ENCODE results near the gene LRRC8C. TPM values are rescaled to one million over a fixed set of nuclear protein-coding genes. Genes with fewer than 3 reads are reported as not detected.

LRRC8C gene
- total and polyA plus RNA-seq, 2 donors (not counting 1 experiment from before 2014, with no cell fraction given): 3.9 to 6.8 TPM

DNA sequence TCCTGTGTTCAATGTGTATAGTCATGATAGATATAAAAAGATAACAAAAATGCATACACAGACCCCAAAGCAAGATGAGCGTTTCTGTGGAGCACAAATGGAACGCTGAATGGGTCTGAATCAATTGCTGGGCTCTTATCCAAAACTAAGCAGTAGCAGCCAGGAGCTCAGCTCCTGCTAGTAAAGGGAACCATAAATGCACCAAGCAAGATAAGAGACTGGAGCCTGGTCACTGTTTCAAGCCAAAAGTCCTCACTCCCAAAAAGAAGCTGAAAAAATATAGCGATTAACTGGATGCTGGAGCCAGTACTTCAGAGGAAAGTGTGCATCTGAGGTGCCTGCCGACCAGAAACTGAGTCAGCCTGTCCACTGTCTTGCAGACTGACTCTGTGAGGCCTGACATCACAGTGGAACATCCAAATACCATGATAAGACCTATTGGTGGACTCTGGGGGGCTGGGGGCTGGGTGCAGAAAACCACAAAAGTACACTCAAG lies 68.9 kb downstream of the LRRC8C start:
- 90% methylated on average over 4 of the region's 4 CpGs for WGBS (ENCODE audit: insufficient coverage)
- H3K4me1 Mint-ChIP-seq: peaks cover 54% of the 10 kb centered on the region
- no peak for ATAC-seq (ENCODE audit: low read depth)

DNA sequence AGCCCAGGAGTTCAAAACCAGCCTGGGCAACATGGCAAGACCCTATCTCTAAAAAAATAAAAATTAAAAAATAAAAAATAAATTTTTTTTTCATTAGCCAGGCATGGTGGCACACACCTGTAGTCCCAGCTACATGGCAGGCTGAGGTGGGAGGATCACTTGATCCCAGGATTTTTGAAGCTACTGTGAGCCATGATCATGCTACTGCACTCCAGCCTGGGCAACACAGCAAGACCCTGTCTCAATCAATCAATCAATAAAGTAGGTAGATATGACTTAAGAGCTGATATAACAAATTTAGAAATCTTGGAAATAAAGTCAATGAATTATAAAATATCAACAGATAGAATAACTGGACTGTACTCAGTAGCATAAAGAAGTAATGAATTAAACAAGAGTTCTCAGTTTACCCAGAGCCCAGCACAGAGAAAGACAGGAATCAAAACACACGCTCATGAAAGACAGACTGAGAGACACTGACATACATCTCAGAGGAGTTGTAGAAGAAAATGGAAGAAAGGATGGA lies 69.7 kb downstream of the LRRC8C start:
- Histone ChIP-seq H3K4me2 (replicated peaks; ENCODE audit: low read depth, low read length, poor library complexity, severe bottlenecking) (no peak overlapping the region), H4K20me1 (ENCODE audit: control insufficient read depth, insufficient read depth, low read length, poor library complexity, severe bottlenecking) (no peaks in the 10 kb centered on the region), H3K4me3 (ENCODE audit: control extremely low read depth in 1 of 5, extremely low read depth in 1 of 5, insufficient read depth in 1 of 5, low read depth in 2 of 5, low read length in 4 of 5) (no peak overlapping the region), H3K79me2 (ENCODE audit: control insufficient read depth, insufficient read depth, low read length) (peaks cover 23% of the 10 kb centered on the region), H3K9ac (ENCODE audit: low read length) (no peak overlapping the region), H3K27me3 (replicated peaks in 1 of 4; ENCODE audit: control extremely low read depth in 1 of 4, control insufficient read depth in 3 of 4, insufficient read depth in 4 of 4, low read length in 3 of 4) (no peaks in the 10 kb centered on the region), H3K4me1 (ENCODE audit: control insufficient read depth in 2 of 2, insufficient read depth in 2 of 2, low read length in 2 of 2) (peaks cover 42 to 55% of the 10 kb centered on the region in 2 donors), H3K36me3 (replicated peaks in 1 of 2; ENCODE audit: control extremely low read depth in 1 of 2, control insufficient read depth in 1 of 2, extremely low read depth in 1 of 2, insufficient read depth in 2 of 2, low read length in 1 of 2) (peaks cover 0 to 2% of the 10 kb centered on the region in 2 experiments), H3K27ac (ENCODE audit: low read length in 2 of 2) (no peak overlapping the region), H2AFZ (ENCODE audit: insufficient read depth, low read depth, low read length, poor library complexity, severe bottlenecking) (no peak overlapping the region), H3K9me3 (ENCODE audit: control extremely low read depth in 1 of 3, control insufficient read depth in 2 of 3, insufficient read depth in 1 of 3, low read length in 2 of 3) (no peaks in the 10 kb centered on the region)
- ChIA-PET CTCF (interaction anchor here (1.1 to 1.7 kb wide), 2 partner anchors 60 to 64 kb away, joined by 3 to 5 read pairs; no protein-coding TSS in a partner anchor), POLR2A (no interaction called here)
- Mint-ChIP-seq H3K27ac (no peak overlapping the region), H3K9me3 (ENCODE audit: insufficient read depth) (no peaks in the 10 kb centered on the region), H3K27me3 (no peaks in the 10 kb centered on the region), H3K4me3 (no peak overlapping the region), H3K4me1 (peaks cover 56% of the 10 kb centered on the region)
- 100% methylated on average over 1 of the region's 1 CpG for WGBS (ENCODE audit: insufficient coverage)
- DNase-seq (no peak), ATAC-seq (ENCODE audit: low read depth) (no peak)
- intact Hi-C loops (cut with micrococcal nuclease): no loop called here
- TF ChIP-seq EZH2 (IDR thresholded peaks at IDR 0.05; ENCODE audit: borderline replicate concordance, insufficient read depth, low read depth, low read length, poor library complexity, severe bottlenecking): no peak
- TF ChIP-seq, protein P1, sequence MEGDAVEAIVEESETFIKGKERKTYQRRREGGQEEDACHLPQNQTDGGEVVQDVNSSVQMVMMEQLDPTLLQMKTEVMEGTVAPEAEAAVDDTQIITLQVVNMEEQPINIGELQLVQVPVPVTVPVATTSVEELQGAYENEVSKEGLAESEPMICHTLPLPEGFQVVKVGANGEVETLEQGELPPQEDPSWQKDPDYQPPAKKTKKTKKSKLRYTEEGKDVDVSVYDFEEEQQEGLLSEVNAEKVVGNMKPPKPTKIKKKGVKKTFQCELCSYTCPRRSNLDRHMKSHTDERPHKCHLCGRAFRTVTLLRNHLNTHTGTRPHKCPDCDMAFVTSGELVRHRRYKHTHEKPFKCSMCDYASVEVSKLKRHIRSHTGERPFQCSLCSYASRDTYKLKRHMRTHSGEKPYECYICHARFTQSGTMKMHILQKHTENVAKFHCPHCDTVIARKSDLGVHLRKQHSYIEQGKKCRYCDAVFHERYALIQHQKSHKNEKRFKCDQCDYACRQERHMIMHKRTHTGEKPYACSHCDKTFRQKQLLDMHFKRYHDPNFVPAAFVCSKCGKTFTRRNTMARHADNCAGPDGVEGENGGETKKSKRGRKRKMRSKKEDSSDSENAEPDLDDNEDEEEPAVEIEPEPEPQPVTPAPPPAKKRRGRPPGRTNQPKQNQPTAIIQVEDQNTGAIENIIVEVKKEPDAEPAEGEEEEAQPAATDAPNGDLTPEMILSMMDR (IDR thresholded peaks at IDR 0.05): no peak

More for the DNA sequence above, 68.9 kb downstream of the LRRC8C start:
- TF ChIP-seq EZH2 (IDR thresholded peaks at IDR 0.05; ENCODE audit: borderline replicate concordance, insufficient read depth, low read depth, low read length, poor library complexity, severe bottlenecking): no peak
- TF ChIP-seq, protein P1 (IDR thresholded peaks at IDR 0.05): no peak
- H3K4me3 ChIP-seq (ENCODE audit: control extremely low read depth in 1 of 5, extremely low read depth in 1 of 5, insufficient read depth in 1 of 5, low read depth in 2 of 5, low read length in 4 of 5): no peak overlapping the region
- H3K27me3 ChIP-seq (replicated peaks in 1 of 4; ENCODE audit: control extremely low read depth in 1 of 4, control insufficient read depth in 3 of 4, insufficient read depth in 4 of 4, low read length in 3 of 4): no peaks in the 10 kb centered on the region
- no peaks in the 10 kb centered on the region for H4K20me1 ChIP-seq (ENCODE audit: control insufficient read depth, insufficient read depth, low read length, poor library complexity, severe bottlenecking)
- no peak overlapping the region for H2AFZ ChIP-seq (ENCODE audit: insufficient read depth, low read depth, low read length, poor library complexity, severe bottlenecking)
- Mint-ChIP-seq H3K4me3 (no peak overlapping the region), H3K9me3 (ENCODE audit: insufficient read depth) (no peaks in the 10 kb centered on the region), H3K27me3 (no peaks in the 10 kb centered on the region), H3K27ac (no peak overlapping the region)
- intact Hi-C loops (cut with micrococcal nuclease): no loop called here
- H3K36me3 ChIP-seq (replicated peaks in 1 of 2; ENCODE audit: control extremely low read depth in 1 of 2, control insufficient read depth in 1 of 2, extremely low read depth in 1 of 2, insufficient read depth in 2 of 2, low read length in 1 of 2): peaks cover 0 to 2% of the 10 kb centered on the region in 2 experiments
- peaks cover 34 to 48% of the 10 kb centered on the region in 2 donors for H3K4me1 ChIP-seq (ENCODE audit: control insufficient read depth in 2 of 2, insufficient read depth in 2 of 2, low read length in 2 of 2)
- no peak overlapping the region for H3K4me2 ChIP-seq (replicated peaks; ENCODE audit: low read depth, low read length, poor library complexity, severe bottlenecking)
- H3K79me2 ChIP-seq (ENCODE audit: control insufficient read depth, insufficient read depth, low read length): peaks cover 25% of the 10 kb centered on the region
- CTCF ChIA-PET: no interaction called here
- H3K9me3 ChIP-seq (ENCODE audit: control extremely low read depth in 1 of 3, control insufficient read depth in 2 of 3, insufficient read depth in 1 of 3, low read length in 2 of 3): no peaks in the 10 kb centered on the region
- H3K27ac ChIP-seq (ENCODE audit: low read length in 2 of 2): no peak overlapping the region
- POLR2A ChIA-PET: no interaction called here
- H3K9ac ChIP-seq (ENCODE audit: low read length): no peak overlapping the region
- DNase-seq: no peak
